SU-DHL-6 (cell line): Measurements from ENCODE around the gene ZNF362.

Experiments used
- CTCF ChIP-seq: fragments of 200-600 bp; sonication (generic); IDR thresholded peaks from one replicate; pipeline ENCODE4 v1.5.1; 2017; ENCODE audit warnings: antibody characterized with exemption, mild to moderate bottlenecking, low read length, moderate library complexity; ENCODE audit not compliant: insufficient read depth, poor library complexity, severe bottlenecking
- EZH2phosphoT487 ChIP-seq: fragments of 200-600 bp; sonication (generic), shearing (Covaris generic); conservative IDR thresholded peaks from 2 replicates; pipeline ENCODE4 v1.6.1; 2018; ENCODE audit warnings: mild to moderate bottlenecking, antibody characterized with exemption, low read length, moderate library complexity, mixed read lengths

GRCh38 chr1:33267468-33268205, 11.3 kb downstream of the ZNF362 start:
- no peak for TF ChIP-seq CTCF
- TF ChIP-seq EZH2phosphoT487 = no peak
